Neural cell (in vitro differentiated cells): ENCODE measurements around the gene POLR2B. TPM values are rescaled to one million over a fixed set of nuclear protein-coding genes. Genes with fewer than 3 reads are reported as not detected.

ENCODE experiments used
- H2AFZ ChIP-seq: fragments of 200-600, 300-800 bp; sonication (generic), shearing (Covaris generic); 2 replicates; pipeline ENCODE4 v1.6.0; 2014; ENCODE audit warnings: low read depth, mild to moderate bottlenecking, antibody characterized with exemption, low read length, moderate library complexity
- H3F3A ChIP-seq: fragments of 200-600 bp; shearing (Covaris generic); 2 replicates; pipeline ENCODE4 v1.6.1; 2016; ENCODE audit warnings: mild to moderate bottlenecking, moderate library complexity, mixed read lengths, antibody characterized with exemption, low read length; ENCODE audit not compliant: insufficient read depth, poor library complexity, severe bottlenecking
- H3K27ac ChIP-seq: fragments of 200-600, 300-800 bp; sonication (generic), shearing (Covaris generic); 2 replicates; pipeline ENCODE4 v1.5.1; 2014; ENCODE audit warnings: mild to moderate bottlenecking, low read length, moderate library complexity
- H3K27me3 ChIP-seq: fragments of 300-800, 200-600 bp; sonication (generic), shearing (Covaris generic); 2 replicates; pipeline ENCODE4 v1.6.0; 2014; ENCODE audit warnings: mild to moderate bottlenecking, low read depth, low read length, moderate library complexity; ENCODE audit not compliant: insufficient read depth
- H3K36me3 ChIP-seq: fragments of 300-800, 200-600 bp; sonication (generic), shearing (Covaris generic); 2 replicates; pipeline ENCODE4 v1.5.1; 2014; ENCODE audit warnings: mild to moderate bottlenecking, antibody characterized with exemption, low read length, moderate library complexity; ENCODE audit not compliant: insufficient read depth
- H3K4me2 ChIP-seq: fragments of 300-800, 200-600 bp; sonication (generic), shearing (Covaris generic); 2 replicates; pipeline ENCODE4 v1.6.0; 2014; ENCODE audit warnings: mild to moderate bottlenecking, low read length
- H3K4me3 ChIP-seq: fragments of 300-800, 200-600 bp; sonication (generic), shearing (Covaris generic); 2 replicates; pipeline ENCODE4 v1.5.1; 2014; ENCODE audit warnings: mild to moderate bottlenecking, low read length, moderate library complexity
- H3K79me2 ChIP-seq: fragments of 200-600 bp; shearing (Covaris generic); replicated peaks from 2 replicates; pipeline ENCODE4 v1.6.0; 2014; ENCODE audit warnings: mild to moderate bottlenecking, low read length, moderate library complexity; ENCODE audit not compliant: insufficient read depth
- H3K9ac ChIP-seq: fragments of 300-800, 200-600 bp; sonication (generic), shearing (Covaris generic); 2 replicates; pipeline ENCODE4 v1.6.1; 2016; ENCODE audit warnings: mild to moderate bottlenecking, low read length, mixed read lengths
- H3K9me2 ChIP-seq: fragments of 200-600 bp; shearing (Covaris generic); 2 replicates; pipeline ENCODE4 v1.6.1; 2016; ENCODE audit warnings: mild to moderate bottlenecking, low read length, mixed read lengths; ENCODE audit not compliant: insufficient read depth
- H3K9me3 ChIP-seq: fragments of 200-600, 300-800 bp; sonication (generic), shearing (Covaris generic); 2 replicates; pipeline ENCODE4 v1.6.1; 2016; ENCODE audit warnings: mild to moderate bottlenecking, mixed run types, low read length, moderate library complexity, mixed read lengths
- H4K20me1 ChIP-seq: fragments of 200-600 bp; shearing (Covaris generic); 2 replicates; pipeline ENCODE4 v1.6.1; 2016; ENCODE audit warnings: mild to moderate bottlenecking, mixed run types; ENCODE audit not compliant: insufficient read depth
- EP300 ChIP-seq: fragments of 450-650 bp; conservative IDR thresholded peaks from 2 replicates; pipeline ENCODE4 v1.6.1; 2014; ENCODE audit warnings: antibody characterized with exemption, mild to moderate bottlenecking, moderate library complexity; ENCODE audit not compliant: poor library complexity, severe bottlenecking
- EZH2 ChIP-seq: fragments of 200-600, 300-800 bp; shearing (Covaris generic), sonication (generic); IDR thresholded peaks from 2 replicates; pipeline ENCODE4 v1.6.1; 2014; ENCODE audit warnings: antibody characterized with exemption, low read length, borderline replicate concordance, mild to moderate bottlenecking; ENCODE audit not compliant: insufficient read depth, poor library complexity, severe bottlenecking
- MXI1 ChIP-seq: fragments of 450-650 bp; conservative IDR thresholded peaks from 2 replicates; pipeline ENCODE4 v1.6.1; 2014; ENCODE audit warnings: antibody characterized with exemption, mild to moderate bottlenecking; ENCODE audit not compliant: poor library complexity, severe bottlenecking
- POLR2AphosphoS5 ChIP-seq: IDR thresholded peaks from 2 replicates; pipeline ENCODE4 v1.6.1; 2012
- RAD21 ChIP-seq: fragments of 450-650 bp; conservative IDR thresholded peaks from 2 replicates; pipeline ENCODE4 v1.6.1; 2014; ENCODE audit warnings: antibody characterized with exemption, mild to moderate bottlenecking, moderate library complexity
- SMC3 ChIP-seq: fragments of 450-650 bp; conservative IDR thresholded peaks from 2 replicates; pipeline ENCODE4 v1.6.1; 2014; ENCODE audit warnings: antibody characterized with exemption, mild to moderate bottlenecking, moderate library complexity; ENCODE audit not compliant: poor library complexity
- TAF1 ChIP-seq: IDR thresholded peaks from 2 replicates; pipeline ENCODE4 v1.6.1; 2012; ENCODE audit warnings: low read depth
- polyA plus RNA-seq: library from polyadenylated mRNA; depleted of rRNA; stranded (reverse); fragments of >200 nt; gene quantifications from 2 replicates; pipeline ENCODE4 v1.2.3, GENCODE V29; 2014
- TF ChIP-seq, protein P1 (sequence below): IDR thresholded peaks from 2 replicates; pipeline ENCODE4 v1.6.1; 2012; ENCODE audit warnings: borderline replicate concordance
- TF ChIP-seq, protein P2 (sequence below): fragments of 450-650 bp; IDR thresholded peaks from 2 replicates; pipeline ENCODE4 v1.5.1; 2014; ENCODE audit warnings: antibody characterized with exemption, mild to moderate bottlenecking, moderate library complexity; ENCODE audit not compliant: poor library complexity, severe bottlenecking

The POLR2B gene
- polyA plus RNA-seq, 1 donor from 2014 or later = 300 TPM

DNA sequence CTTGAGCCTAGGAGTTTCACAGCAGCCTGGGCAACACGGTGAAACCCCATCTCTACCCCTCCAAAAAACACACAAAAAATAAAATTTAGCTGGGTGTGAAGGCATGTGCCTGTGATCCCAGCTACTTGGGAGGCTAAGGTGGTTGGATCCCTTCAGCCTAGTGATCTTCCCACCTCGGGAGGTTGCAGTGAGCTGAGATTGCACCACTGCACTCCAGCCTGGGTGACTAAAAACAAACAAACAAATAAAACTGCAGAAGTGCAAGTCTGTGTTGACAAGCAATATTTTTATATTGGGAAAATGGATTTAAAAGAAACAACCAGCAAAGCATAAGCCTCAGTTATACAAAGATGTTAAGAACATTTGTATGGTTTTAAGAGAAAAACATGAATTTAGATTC, 85.4 kb downstream of the POLR2B start:
- Histone ChIP-seq H3K9me3 (no peaks in the 10 kb centered on the region), H3K27ac (no peak overlapping the region), H3K9me2 (no peaks in the 10 kb centered on the region), H3K79me2 (no peaks in the 10 kb centered on the region), H3K27me3 (no peaks in the 10 kb centered on the region), H3F3A (no peaks in the 10 kb centered on the region), H2AFZ (no peak overlapping the region), H3K36me3 (no peaks in the 10 kb centered on the region), H3K4me3 (no peak overlapping the region), H3K9ac (no peak overlapping the region), H3K4me2 (no peak overlapping the region), H4K20me1 (no peaks in the 10 kb centered on the region)
- TF ChIP-seq RAD21 = no peak
- TF ChIP-seq EP300 = no peak
- TF ChIP-seq, protein P1, sequence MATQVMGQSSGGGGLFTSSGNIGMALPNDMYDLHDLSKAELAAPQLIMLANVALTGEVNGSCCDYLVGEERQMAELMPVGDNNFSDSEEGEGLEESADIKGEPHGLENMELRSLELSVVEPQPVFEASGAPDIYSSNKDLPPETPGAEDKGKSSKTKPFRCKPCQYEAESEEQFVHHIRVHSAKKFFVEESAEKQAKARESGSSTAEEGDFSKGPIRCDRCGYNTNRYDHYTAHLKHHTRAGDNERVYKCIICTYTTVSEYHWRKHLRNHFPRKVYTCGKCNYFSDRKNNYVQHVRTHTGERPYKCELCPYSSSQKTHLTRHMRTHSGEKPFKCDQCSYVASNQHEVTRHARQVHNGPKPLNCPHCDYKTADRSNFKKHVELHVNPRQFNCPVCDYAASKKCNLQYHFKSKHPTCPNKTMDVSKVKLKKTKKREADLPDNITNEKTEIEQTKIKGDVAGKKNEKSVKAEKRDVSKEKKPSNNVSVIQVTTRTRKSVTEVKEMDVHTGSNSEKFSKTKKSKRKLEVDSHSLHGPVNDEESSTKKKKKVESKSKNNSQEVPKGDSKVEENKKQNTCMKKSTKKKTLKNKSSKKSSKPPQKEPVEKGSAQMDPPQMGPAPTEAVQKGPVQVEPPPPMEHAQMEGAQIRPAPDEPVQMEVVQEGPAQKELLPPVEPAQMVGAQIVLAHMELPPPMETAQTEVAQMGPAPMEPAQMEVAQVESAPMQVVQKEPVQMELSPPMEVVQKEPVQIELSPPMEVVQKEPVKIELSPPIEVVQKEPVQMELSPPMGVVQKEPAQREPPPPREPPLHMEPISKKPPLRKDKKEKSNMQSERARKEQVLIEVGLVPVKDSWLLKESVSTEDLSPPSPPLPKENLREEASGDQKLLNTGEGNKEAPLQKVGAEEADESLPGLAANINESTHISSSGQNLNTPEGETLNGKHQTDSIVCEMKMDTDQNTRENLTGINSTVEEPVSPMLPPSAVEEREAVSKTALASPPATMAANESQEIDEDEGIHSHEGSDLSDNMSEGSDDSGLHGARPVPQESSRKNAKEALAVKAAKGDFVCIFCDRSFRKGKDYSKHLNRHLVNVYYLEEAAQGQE = no peak
- no peak for TF ChIP-seq TAF1
- no peak for TF ChIP-seq SMC3
- no peak for TF ChIP-seq POLR2AphosphoS5
- TF ChIP-seq MXI1 = no peak
- TF ChIP-seq, protein P2, sequence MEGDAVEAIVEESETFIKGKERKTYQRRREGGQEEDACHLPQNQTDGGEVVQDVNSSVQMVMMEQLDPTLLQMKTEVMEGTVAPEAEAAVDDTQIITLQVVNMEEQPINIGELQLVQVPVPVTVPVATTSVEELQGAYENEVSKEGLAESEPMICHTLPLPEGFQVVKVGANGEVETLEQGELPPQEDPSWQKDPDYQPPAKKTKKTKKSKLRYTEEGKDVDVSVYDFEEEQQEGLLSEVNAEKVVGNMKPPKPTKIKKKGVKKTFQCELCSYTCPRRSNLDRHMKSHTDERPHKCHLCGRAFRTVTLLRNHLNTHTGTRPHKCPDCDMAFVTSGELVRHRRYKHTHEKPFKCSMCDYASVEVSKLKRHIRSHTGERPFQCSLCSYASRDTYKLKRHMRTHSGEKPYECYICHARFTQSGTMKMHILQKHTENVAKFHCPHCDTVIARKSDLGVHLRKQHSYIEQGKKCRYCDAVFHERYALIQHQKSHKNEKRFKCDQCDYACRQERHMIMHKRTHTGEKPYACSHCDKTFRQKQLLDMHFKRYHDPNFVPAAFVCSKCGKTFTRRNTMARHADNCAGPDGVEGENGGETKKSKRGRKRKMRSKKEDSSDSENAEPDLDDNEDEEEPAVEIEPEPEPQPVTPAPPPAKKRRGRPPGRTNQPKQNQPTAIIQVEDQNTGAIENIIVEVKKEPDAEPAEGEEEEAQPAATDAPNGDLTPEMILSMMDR = no peak
- TF ChIP-seq EZH2 = no peak

DNA sequence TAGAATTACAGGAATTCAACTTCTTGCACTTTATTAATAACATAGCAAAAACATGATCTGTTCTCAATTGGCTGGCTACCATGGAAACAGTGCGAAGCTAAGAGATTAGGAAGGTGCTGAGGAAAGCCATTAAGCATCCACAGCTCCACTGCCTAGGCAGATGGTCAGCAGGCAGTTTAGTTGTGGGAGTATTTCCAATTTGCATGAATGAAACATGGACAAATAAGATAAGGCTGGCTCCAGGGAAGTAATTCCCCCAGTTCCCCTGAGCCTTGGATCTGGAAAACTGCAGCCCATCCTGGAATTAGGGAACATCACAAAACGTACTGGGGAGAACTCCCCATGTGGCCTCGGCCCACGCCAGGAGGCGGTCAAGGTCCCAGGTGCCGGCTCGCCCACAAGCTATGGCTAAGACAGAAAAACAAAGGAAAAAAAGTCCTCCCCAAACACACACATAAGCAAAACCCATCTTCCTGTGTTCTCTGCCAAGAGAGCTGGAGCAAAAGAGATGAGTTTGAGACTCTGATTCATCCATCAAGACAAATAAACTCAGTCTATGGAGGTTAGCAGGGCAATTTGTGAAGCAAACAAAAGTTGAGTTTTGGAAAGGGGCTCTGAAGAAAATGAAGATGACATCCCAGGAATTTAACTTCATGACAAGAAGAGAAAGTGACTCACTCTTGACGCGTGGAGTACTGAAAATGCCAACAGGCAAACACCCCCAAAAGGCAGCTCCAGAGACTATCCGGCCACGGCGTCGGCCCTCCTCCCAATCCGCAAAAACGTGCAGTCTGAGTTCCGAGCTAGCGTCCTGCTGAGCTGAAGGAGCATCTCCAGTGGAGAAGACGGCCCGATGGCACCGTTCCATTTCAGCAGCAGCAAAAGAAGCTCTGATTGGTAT, 86.4 kb downstream of the POLR2B start:
- TF ChIP-seq RAD21 (no peak), EZH2 (no peak), EP300 (no peak), MXI1 (no peak), TAF1 (no peak), POLR2AphosphoS5 (no peak), SMC3 (no peak)
- TF ChIP-seq, protein P1 = no peak
- TF ChIP-seq, protein P2 = no peak
- no peaks in the 10 kb centered on the region for H3K9me2 ChIP-seq
- H3K9me3 ChIP-seq = no peaks in the 10 kb centered on the region
- H3K27ac ChIP-seq = no peak overlapping the region
- no peak overlapping the region for H2AFZ ChIP-seq
- no peak overlapping the region for H3K4me2 ChIP-seq
- H3K36me3 ChIP-seq = no peaks in the 10 kb centered on the region
- no peak overlapping the region for H3K9ac ChIP-seq
- no peak overlapping the region for H3K4me3 ChIP-seq
- H3K79me2 ChIP-seq = no peaks in the 10 kb centered on the region
- H4K20me1 ChIP-seq = no peaks in the 10 kb centered on the region
- no peaks in the 10 kb centered on the region for H3K27me3 ChIP-seq
- no peaks in the 10 kb centered on the region for H3F3A ChIP-seq
